Mammary epithelial cell (primary cell): Measurements from ENCODE around the gene ST8SIA5.

ENCODE experiments used
- CTCF ChIP-seq, 2 donors: IDR thresholded peaks in 1 of 2; conservative IDR thresholded peaks in 1 of 2; 2 replicates each; pipeline ENCODE4 v1.5.1; 2011 to 2012; ENCODE audit warnings: inconsistent platforms in 2 of 2, low read length in 2 of 2, mild to moderate bottlenecking in 2 of 2, control low read depth in 1 of 2, low read depth in 1 of 2; ENCODE audit not compliant: insufficient read depth in 1 of 2; ENCODE audit errors: extremely low read depth in 1 of 2
- EZH2 ChIP-seq: IDR thresholded peaks from 2 replicates; pipeline ENCODE4 v1.6.1; 2012; ENCODE audit warnings: low read length, inconsistent platforms, borderline replicate concordance

- no peak for TF ChIP-seq CTCF (conservative IDR thresholded peaks at IDR 0.05 in 1 of 2, IDR thresholded peaks at IDR 0.05 in 1 of 2; ENCODE audit: extremely low read depth in 1 of 2, insufficient read depth in 1 of 2, low read depth in 1 of 2, low read length in 2 of 2)
- no peak for TF ChIP-seq EZH2
These were observed 80.5 kb downstream of the ST8SIA5 start for GRCh38 chr18:46676182-46676835.
